AG08396 (cell line): ENCODE measurements around the gene UBAP1.
"Not testable (repeated sequence)": the region's sequence is repeated elsewhere in the genome, so short reads cannot be mapped to it uniquely, and the experiment has no call there.

Experiments
- DNase-seq: peaks from one replicate; pipeline ENCODE4 v3.0.0; 2012; ENCODE audit warnings: low spot score, mixed read lengths

UBAP1 gene

GRCh38 chr9:34226144-34226760 is 47.4 kb downstream of the UBAP1 start:
- not testable (repeated sequence) for DNase-seq

GRCh38 chr9:34227445-34227844 is 48.6 kb downstream of the UBAP1 start:
- DNase-seq: no peak

GRCh38 chr9:34230556-34230955 is 51.7 kb downstream of the UBAP1 start:
- no peak for DNase-seq

GRCh38 chr9:34232201-34232600 is 53.4 kb downstream of the UBAP1 start:
- DNase-seq: no peak

- DNase-seq: no peak
Measured at GRCh38 chr9:34233672-34234071, 54.8 kb downstream of the UBAP1 start.

- DNase-seq: no peak
Measured at GRCh38 chr9:34237836-34238235, 59.0 kb downstream of the UBAP1 start.

- no peak for DNase-seq
Measured at GRCh38 chr9:34240006-34240405, 61.2 kb downstream of the UBAP1 start.

GRCh38 chr9:34242830-34243229 is 64.0 kb downstream of the UBAP1 start:
- no peak for DNase-seq

- DNase-seq: not testable (repeated sequence)
Measured at GRCh38 chr9:34245212-34245611, 66.4 kb downstream of the UBAP1 start.

- no peak for DNase-seq
Measured at GRCh38 chr9:34246453-34246852, 67.6 kb downstream of the UBAP1 start.

GRCh38 chr9:34247782-34248181 is 68.9 kb downstream of the UBAP1 start:
- DNase-seq: not testable (repeated sequence)

- no peak for DNase-seq
Measured at GRCh38 chr9:34249274-34249673, 70.4 kb downstream of the UBAP1 start.

- DNase-seq: no peak
Measured at GRCh38 chr9:34250721-34251120, 71.9 kb downstream of the UBAP1 start.

- no peak for DNase-seq
Measured at GRCh38 chr9:34252016-34252415, 73.2 kb downstream of the UBAP1 start.

- peak; percentile 66 for DNase-seq
Measured at GRCh38 chr9:34252670-34253459, 74.0 kb downstream of the UBAP1 start.

- DNase-seq: peak; percentile 46
Measured at GRCh38 chr9:34253460-34253837, 74.6 kb downstream of the UBAP1 start.

- peak; percentile 77 for DNase-seq
Measured at GRCh38 chr9:34254141-34254913, 75.5 kb downstream of the UBAP1 start.

GRCh38 chr9:34254966-34255825 is 76.4 kb downstream of the UBAP1 start:
- no peak for DNase-seq

- no peak for DNase-seq
Measured at GRCh38 chr9:34256104-34256503, 77.3 kb downstream of the UBAP1 start.

GRCh38 chr9:34256987-34257585 is 78.2 kb downstream of the UBAP1 start:
- DNase-seq: no peak

- no peak for DNase-seq
Measured at GRCh38 chr9:34259315-34259714, 80.5 kb downstream of the UBAP1 start.

GRCh38 chr9:34262971-34263370 is 84.1 kb downstream of the UBAP1 start:
- DNase-seq: no peak
